Fibroblast of skin of right biceps (primary cell): ENCODE measurements around the gene FRK.
"Not testable (repeated sequence)": the region's sequence is repeated elsewhere in the genome, so short reads cannot be mapped to it uniquely, and the experiment has no call there.

Source experiments
- DNase-seq: peaks from one replicate; pipeline ENCODE4 v3.0.0-alpha.2; 2013

FRK gene

DNA sequence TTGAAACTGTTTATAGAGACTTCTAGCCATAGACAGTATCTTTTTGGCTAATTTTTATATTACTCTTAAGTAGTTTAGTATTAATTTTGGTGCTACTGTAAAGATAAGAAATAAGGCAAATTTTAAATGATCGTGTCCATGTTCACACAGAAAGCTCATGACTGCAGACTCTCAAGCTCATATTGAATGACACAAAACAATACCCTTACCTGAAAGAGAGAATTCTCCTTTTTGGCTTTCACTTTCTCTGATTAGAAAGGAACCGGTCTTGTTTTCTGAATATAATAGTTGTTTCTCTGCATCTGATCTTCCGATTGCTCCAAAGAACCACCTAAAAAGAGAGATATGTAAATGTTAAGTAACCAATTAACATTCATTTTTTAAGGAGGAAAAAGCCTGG is 57.0 kb downstream of the FRK start:
- no peak for DNase-seq

DNA sequence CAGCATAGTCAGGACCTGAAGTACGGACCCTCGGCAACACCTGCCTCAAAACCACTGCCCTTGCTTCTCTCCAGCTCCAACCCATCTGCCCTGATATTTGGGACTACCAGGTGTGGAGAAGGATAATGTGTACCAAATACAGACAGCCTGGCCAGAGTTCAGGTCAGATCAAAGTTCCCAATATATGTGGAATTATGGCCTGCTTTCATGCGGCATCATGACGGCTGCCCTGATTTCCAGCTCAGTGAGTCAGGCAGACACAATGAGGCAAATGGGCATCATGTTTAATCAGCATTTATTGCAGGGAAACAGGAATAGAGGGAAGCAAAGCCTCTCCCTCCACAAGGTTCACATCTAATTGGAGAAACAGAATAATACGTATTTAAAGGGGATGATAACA is 57.9 kb downstream of the FRK start:
- DNase-seq, result no peak

DNA sequence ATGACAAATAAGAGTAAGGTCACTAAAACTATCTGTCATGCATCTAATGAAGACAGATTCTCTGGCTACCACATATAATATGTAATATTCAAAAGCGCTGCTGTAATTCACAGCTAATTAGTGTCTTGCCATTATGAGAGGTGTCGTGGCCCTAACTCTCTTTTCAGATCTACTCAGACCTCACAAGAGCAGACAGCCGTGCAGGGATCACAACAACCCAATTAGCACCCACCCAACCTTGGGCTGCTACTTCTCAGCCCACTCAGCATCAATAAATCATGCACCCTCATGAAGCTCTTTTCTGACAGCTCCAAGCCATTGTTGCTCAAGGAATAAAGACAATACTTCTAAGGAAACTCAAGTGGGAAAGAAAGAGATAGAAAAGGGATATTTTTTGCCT is 61.5 kb downstream of the FRK start:
- no peak for DNase-seq

DNA sequence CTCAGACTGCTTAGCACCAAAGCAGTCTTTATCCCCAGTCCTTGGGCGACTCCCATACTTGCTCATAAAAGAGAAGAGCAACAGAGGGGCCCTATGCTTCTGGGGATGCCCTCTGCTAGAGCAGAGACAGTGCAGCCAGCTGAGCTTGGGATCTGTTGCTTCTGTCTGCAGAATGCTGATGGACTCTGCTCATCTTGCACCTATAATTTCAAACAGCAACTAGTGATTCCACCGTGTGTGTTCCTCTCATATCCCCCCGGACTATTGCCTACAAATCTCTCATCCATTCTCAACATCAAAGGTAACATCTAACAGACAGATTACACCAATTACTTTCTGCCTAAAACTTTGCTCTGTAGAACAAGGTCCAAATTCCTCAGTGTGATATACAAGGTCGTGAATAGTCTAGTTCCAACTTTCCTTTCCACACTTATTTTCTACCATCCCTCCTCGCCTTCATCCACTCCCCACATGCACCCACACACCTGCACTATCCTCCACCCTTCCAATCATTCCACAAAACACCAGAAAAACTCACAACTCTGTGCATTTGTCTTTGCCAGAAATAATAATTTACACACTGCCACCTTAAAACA is 62.6 kb downstream of the FRK start:
- DNase-seq, result no peak

DNA sequence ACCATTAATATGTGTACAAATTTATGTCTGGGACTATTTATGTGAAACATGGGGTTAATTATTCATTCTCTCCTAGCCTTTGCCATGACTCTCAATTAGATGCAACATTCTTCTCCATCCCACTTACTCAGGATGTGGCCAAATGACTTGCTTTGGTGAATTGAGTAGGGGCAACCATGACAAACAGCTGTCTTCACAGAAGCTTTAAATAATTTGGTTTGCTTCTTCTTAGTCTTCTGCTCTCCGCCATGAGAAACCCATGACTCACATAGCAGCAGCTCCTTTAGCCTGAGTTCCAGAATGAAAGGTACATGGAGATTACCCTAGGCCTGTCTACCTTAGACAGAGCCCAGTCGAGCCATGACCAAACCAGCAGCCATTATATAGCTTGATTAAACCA is 74.7 kb downstream of the FRK start:
- no peak for DNase-seq

DNA sequence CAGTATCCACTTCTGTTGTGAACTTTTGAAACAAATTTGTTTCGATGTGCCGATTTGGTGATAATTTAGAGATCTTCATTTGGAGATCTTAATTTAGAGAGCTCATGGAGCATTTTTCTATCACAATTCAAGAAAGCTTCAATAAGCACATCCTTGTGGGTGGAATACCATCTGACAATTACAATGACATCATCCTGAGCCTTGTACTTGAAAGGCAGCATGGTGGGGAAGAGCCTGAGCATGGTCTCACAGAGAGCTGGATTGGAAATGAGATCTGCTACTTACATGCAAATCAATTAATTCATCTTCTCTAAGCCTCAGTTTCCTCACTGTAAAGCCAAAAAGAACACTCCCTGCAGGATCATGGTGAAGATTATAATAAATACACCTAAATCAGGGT is 75.9 kb downstream of the FRK start:
- no peak for DNase-seq

DNA sequence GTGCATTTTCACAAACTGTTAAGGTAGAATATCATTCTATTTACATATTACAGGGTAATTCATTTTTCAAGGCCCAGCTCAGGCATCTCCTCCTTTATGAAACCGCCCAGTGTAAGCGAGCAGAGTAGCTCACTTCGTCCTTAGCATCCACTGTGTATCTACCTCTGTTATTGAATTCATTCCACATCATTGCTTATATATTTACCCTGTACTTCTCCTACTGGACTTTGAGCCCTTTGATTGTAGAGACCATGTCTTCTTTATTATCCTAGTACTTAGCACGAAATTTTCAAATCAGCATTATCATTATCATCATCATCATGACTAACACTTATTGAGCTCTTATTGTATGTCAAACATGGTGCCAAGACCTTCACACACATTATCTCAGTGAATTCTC is 76.7 kb downstream of the FRK start:
- DNase-seq, result no peak

DNA sequence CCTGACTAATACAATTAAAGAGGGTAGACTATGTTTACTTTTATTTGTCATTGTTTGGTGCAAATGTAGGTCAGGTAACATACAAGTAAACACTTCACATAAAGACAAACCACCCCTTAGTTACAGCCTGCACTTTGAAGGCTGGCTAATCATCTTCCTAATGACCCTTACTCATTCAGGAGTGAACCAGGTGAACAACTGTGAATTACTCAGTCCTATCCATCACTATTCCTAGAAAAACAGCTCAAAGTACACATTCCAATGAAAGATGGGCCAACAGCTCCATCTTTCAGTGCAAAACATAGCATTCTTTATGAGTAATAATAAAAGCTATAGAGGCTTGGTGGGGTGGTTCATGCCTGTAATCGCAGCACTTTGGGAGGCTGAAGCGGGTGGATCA is 78.2 kb downstream of the FRK start:
- DNase-seq, result no peak

DNA sequence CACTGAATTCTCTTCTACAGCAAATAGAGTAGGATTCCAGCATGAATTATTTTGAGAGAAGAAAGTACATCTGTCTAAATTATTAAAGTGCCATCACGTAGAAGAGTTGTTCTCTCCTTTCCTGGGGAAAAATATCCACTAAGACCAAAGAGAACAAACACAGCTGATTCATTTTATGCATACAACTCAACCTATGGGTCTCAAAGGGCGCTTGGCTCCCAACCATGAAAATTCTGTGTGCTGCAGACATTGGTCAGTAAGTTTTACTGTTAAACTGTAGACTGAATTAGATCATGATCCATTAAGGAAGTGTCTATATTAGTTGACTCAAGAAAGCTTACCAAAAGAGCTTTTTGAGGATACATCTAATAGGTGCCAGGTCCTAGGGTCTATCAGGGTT is 83.5 kb downstream of the FRK start:
- DNase-seq, result no peak

DNA sequence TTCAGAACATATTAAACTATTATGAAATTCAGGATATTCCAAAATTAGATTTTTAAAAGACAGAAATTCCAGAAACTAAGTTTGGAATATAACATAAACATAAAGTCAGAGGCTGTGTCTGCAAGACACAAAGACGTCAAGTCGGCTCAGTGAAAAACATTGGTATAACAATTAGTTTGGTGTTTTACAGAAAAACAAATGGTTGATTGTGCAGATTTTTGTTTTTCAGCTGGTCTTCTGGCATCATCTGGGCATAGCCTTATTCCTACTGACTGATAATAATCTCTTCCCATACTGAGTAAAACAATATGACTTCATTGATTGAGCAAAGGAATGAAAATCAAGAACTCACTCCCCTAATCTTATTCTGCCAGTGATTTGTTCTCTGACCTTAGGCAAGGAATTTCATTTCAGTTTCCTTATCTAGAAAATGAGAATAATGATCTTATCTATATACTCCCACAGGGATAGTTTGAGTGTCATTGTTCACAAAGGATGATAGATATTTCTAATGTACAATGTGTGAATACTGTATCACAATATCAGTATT is 84.3 kb downstream of the FRK start:
- DNase-seq, result no peak

DNA sequence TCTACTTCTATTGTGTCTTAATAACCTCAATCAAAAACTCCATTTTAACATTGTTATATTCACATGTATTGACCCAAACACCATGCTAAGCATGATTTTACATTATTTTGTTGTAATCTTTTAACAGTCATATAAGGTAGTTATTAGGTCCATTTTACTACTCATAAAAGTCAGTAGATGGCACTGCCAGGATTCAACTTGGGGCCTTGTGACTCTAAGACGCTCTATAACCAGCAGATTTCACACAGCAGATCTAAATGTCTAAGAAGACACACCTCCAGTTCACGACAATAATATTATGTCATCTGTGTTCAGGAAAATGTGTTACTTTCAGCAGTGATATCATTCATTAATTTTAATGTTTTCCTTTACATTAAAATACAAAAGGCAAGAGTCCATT is 88.0 kb downstream of the FRK start:
- no peak for DNase-seq

DNA sequence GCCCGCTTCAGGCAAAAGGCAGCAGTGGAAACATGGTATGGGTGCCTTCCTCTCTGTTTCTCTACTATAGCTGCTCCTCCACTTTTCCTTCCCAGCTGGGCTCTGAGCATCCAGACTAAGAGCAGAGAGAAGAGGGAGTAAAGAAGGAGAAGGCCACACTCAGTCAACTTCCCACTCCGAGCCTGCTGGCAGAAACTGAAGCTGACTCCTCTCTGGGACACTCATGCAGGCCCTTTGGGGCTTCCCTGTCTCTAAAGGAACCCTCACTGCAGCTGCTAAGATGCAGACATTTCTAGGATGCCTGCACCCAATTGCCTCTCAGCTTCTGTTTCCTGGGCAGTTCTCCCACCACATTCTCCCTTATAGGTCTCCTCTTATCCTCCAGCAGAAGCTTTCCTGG is 88.9 kb downstream of the FRK start:
- no peak for DNase-seq

DNA sequence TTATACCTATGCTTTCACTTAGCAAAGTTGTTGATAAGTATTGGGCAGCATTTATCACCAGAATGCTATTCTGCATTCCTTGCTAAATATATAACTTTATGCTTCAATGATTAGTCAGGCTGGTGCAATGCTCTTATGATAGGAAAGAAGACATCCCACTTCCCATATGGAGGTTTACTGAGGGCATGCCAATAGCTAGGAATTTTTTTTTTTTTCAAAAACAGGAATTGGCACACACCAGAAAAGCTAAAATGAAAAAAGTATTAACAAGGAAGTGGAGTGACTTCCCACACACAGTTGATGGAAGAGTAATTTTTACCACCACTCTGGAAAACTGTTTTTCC is 90.8 kb downstream of the FRK start:
- peak; percentile 73 for DNase-seq

DNA sequence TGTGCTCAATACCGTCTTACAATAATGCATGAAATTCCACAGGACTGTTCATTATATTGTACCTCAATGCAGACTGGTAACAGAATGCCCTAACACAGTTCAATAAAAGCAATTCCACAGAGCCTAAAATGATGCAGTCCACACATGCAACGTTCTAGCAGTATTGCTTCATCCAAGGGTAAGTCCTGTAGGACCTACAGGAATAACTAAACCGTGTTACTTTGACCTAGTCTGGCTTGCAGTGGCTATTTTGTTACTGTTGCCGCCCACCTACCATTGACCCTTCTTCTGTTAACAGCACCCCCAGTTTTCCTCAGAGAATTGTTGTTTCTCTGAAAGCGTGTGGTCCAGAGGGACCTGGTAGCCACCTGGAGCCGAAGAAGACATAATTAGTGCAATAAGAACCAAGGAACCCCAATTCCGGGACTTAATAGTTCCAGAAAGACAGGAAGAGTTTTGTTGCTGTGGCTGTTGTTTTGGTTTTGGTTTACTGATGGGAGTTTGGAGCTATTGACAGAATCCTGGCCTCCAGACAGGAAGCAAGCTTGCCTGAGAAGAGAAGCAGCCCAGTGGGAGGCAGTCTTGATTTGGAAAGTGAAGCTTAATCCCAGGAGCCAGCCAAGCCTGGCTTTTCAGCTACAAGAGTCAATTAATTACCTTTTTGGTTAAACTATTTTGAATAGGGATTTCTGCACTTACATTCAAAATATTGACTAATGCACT is 91.3 kb downstream of the FRK start:
- DNase-seq, result peak; percentile 3

DNA sequence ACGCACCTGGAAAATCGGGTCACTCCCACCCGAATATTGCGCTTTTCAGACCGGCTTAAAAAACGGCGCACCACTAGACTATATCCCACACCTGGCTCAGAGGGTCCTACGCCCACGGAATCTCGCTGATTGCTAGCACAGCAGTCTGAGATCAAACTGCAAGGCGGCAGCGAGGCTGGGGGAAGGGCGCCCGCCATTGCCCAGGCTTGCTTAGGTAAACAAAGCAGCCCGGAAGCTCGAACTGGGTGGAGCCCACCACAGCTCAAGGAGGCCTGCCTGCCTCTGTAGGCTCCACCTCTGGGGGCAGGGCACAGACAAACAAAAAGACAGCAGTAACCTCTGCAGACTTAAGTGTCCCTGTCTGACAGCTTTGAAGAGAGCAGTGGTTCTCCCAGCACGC is 100.4 kb downstream of the FRK start:
- not testable (repeated sequence) for DNase-seq

DNA sequence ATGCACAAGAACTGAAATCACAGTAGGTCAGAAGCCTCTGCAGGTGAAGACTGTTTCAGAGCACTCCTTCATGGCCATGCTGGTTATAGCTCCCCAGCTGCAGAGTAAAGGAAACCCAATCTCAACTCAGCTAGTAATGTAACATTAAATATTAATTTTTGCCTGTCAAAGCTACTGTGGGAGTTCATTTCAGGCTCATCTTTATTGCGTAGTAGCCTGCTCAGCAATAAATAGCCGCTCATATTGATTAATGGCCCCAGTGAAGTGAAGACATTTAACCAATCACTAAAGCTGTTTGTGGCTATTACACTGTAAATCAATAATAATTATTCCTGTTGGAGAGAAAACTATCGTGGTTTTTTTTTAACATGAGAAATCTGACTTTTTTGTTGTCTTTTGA is 101.7 kb downstream of the FRK start:
- DNase-seq, result no peak

DNA sequence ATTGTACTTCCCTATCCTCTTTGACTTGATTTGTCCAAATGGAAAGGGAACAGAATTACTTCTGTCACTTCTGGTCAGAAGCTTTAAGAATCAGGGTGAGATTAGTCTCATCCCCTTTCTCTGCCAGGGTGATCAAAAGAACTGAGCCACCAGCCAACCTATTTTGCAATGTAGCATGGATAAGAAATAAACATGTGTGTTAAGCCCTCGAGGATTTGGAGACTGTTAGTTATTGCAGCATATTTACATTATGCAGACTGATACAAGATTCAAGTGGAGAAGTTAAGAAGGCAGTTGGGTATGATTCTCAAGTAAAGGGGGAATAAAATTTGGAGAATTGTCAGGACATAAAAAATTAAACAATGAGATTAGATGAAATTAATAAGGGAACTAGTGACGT is 106.0 kb downstream of the FRK start:
- DNase-seq, result no peak

DNA sequence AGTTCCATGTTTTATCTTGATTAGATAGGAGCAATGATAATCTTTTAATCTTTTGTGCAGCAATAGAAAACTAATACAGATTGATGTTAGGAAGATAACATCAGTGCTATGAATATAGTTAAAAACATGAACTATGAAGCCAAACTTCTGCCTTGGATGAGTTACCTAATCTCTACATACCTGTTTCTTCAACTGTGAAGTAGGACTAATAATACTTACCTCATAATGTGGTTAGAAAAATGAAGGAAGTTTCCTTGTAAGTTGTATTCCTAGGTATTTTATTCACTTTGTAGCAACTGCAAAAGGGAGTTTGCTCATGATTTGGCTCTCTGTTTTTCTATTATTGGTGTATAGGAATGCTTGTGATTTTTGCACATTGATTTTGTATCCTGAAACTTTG is 111.9 kb downstream of the FRK start:
- no peak for DNase-seq

DNA sequence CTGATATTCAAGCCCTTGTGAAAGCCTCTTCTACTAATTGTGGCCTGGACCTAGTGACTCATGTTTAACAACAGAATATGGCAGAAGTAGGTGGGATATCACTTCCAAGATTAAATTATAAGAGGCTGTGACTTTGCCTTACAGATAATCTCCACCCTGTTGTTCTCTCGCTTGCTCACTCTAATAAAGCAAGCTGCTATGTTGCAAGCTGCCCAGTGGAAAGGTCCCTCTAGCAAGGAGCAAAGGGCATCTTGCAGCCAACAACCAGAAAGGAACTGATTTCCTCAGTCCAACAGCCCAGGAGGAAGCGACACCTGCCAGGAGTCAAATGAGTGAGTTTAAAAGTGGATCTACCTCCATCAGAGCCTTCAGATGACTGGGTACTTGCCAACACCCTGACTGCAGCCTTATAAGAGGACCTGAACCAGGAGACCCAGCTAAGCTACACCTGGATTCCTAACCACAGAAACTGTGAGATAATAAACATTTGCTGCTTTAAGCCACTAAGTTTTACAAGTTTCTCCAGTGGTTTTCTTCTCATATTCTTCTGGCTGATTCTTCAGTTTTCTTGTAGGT is 112.6 kb downstream of the FRK start:
- DNase-seq, result no peak

DNA sequence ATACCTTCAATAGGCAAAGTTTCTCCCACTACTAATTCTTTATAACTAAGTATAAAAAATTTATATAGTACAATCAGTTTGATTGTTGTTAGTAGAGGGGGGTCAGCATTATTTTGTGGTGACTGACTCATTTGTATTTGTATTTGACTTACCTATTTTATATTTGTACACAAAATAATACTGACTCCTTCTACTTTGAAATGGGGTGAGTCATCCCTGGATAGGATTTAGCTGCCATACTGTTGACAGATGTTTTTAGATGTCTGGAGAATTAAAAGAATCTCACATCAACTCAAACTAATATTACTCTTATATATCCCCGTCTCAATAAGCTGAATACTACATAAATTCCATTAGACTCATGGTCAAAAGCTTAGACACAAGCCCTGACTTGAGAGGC is 114.9 kb downstream of the FRK start:
- DNase-seq, result no peak

DNA sequence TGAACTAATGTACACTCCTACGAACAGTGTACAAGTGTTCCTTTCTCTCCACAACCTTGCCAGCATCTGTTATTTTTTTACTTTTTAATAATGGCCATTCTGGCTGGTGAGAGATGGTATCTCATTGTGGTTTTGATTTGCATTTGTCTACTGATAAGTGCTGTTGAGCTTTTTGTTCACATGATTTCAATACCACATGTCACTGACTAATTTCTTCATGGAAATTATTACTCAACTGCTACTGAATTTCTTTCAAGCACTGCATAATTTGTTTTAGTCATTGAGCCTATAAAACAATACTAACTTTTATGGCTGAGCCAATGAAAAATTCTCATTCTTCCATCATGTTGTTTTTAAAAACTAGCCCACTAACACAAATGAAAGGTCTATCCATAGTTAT is 115.4 kb downstream of the FRK start:
- no peak for DNase-seq

DNA sequence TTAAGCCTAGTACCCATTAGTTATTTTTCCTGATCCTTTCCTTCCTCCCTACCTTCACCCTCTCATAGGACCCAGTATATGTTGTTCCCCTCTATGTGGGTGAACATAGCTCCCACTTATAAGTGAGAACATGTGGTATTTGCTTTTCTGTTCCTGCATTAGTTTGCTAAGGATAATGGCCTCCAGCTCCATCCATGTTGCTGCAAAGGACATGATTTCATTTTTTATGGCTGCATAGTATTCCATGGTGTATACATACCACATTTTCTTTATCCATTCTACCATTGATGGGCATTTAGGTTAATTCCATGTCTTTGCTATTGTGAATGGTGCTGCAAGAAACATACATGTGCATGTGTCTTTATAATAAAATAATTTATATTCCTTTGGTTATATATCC is 115.9 kb downstream of the FRK start:
- not testable (repeated sequence) for DNase-seq

DNA sequence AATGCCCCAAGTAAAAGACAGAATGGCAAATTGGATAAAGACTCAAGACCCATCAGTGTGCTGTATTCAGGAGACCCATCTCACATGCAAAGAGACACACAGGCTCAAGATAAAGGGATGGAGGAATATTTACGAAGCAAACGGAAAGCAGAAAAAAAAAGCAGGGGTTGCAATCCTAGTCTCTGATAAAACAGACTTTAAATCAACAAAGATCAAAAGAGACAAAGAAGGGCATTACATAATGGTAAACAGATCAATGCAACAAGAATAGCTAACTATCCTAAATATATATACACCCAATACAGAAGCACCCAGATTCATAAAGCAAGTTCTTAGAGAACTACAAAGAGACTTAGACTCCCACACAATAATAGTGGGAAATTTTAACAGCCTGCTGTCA is 123.2 kb downstream of the FRK start:
- DNase-seq, result not testable (repeated sequence)

DNA sequence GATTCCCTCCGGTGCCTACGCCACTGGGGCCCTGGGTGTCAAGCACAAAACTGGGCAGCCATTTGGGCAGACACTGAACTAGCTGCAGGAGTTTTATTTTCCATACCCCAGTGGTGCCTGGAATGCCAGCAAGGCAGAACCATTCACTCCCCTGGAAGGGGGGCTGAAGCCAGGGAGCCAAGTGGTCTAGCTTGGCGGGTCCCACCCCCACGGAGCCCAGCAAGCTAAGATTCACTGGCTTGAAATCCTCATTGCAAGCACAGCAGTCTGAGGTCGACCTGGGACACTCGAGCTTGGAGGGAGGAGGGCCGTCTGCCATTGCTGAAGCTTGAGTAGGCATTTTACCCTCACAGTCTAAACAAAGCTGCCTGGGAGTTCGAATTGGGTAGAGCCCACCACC is 125.3 kb downstream of the FRK start:
- DNase-seq, result no peak

DNA sequence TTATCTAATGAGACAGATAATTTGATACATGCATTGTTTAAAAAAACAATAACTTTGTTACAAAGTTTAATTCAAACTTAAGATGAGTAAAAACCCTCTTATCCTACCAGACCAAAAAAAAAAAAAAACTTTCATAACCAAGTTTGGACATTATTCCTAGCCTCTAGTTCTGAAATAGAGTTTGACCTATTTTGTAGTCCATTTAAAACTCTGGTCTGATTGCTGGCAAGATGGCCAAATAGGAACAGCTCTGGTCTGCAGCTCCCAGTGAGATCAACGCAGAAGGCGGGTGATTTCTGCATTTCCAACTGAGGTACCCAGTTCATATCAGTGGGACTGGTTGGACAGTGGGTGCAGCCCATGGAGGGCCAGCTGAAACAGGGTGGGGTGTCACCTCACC is 125.9 kb downstream of the FRK start:
- no peak for DNase-seq
